ENCODE results near the gene INSYN2B. TPM values are rescaled to one million over a fixed set of nuclear protein-coding genes. Genes with fewer than 3 reads are reported as not detected.

Gene INSYN2B
- polyA plus RNA-seq, 1 experiment: 2.0 TPM

DNA sequence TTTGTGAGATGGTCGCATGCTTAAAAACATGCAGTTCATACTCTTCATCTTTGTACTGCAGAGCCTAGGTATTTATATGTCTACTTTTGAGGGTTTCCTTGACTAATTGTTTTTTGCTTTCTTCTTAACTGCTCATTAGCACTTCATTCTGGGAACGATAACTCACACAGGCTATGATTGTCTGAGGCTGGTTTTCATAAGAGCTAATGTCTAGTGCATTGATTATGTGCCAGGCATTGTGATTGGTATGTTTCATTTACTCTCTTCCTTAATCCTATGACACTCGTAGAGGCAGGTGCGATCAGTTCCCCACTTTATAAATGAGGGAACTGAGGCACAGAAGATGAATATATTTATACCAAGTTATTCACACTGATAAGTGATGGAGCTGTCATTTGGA lies 93.6 kb downstream of the INSYN2B start:
- ChIA-PET POLR2A (no interaction called here), CTCF (interaction anchor here (0.8 kb wide), 1 partner anchor 10 kb away, joined by 4 read pairs; no protein-coding TSS in a partner anchor)
- DNase-seq (ENCODE audit: low read depth): no peak
- Histone ChIP-seq H3K27me3 (ENCODE audit: control insufficient read depth, insufficient read depth, low read length) (no peaks in the 10 kb centered on the region), H3K36me3 (ENCODE audit: control insufficient read depth, insufficient read depth, low read length) (no peaks in the 10 kb centered on the region), H3K4me3 (ENCODE audit: low read depth, low read length) (no peak overlapping the region)
- TF ChIP-seq, protein P1, sequence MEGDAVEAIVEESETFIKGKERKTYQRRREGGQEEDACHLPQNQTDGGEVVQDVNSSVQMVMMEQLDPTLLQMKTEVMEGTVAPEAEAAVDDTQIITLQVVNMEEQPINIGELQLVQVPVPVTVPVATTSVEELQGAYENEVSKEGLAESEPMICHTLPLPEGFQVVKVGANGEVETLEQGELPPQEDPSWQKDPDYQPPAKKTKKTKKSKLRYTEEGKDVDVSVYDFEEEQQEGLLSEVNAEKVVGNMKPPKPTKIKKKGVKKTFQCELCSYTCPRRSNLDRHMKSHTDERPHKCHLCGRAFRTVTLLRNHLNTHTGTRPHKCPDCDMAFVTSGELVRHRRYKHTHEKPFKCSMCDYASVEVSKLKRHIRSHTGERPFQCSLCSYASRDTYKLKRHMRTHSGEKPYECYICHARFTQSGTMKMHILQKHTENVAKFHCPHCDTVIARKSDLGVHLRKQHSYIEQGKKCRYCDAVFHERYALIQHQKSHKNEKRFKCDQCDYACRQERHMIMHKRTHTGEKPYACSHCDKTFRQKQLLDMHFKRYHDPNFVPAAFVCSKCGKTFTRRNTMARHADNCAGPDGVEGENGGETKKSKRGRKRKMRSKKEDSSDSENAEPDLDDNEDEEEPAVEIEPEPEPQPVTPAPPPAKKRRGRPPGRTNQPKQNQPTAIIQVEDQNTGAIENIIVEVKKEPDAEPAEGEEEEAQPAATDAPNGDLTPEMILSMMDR (IDR thresholded peaks at IDR 0.05; ENCODE audit: insufficient read depth, low read depth, low read length): no peak

DNA sequence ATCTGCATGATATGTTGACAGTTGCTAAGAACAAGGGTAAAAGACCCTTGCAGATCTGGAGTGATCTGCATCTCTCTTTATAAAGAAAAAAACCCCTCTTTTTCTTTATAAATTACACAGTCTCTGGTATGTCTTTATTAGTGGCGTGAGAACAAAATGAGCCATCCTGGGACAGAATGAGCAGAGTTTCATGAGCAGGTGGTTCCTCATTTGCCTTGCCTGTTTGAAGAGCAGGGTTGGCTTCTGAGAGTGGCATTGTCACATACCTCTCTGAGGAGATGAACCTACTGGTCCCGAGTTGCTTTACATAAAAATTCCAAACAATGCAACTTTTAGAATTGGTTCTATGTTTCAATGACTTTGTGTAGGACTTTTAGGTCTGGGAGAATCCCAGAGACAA lies 94.3 kb downstream of the INSYN2B start:
- TF ChIP-seq, protein P1 (IDR thresholded peaks at IDR 0.05; ENCODE audit: insufficient read depth, low read depth, low read length): no peak
- ChIA-PET CTCF (no interaction called here), POLR2A (no interaction called here)
- no peak for DNase-seq (ENCODE audit: low read depth)
- no peaks in the 10 kb centered on the region for H3K27me3 ChIP-seq (ENCODE audit: control insufficient read depth, insufficient read depth, low read length)
- H3K36me3 ChIP-seq (ENCODE audit: control insufficient read depth, insufficient read depth, low read length): no peaks in the 10 kb centered on the region
- H3K4me3 ChIP-seq (ENCODE audit: low read depth, low read length): no peak overlapping the region

- H3K36me3 ChIP-seq (ENCODE audit: control insufficient read depth, insufficient read depth, low read length): no peaks in the 10 kb centered on the region
- DNase-seq (ENCODE audit: low read depth): no peak
- H3K4me3 ChIP-seq (ENCODE audit: low read depth, low read length): no peak overlapping the region
- no peaks in the 10 kb centered on the region for H3K27me3 ChIP-seq (ENCODE audit: control insufficient read depth, insufficient read depth, low read length)
- ChIA-PET CTCF (no interaction called here), POLR2A (no interaction called here)
- TF ChIP-seq, protein P1 (IDR thresholded peaks at IDR 0.05; ENCODE audit: insufficient read depth, low read depth, low read length): no peak
These were observed 98.5 kb downstream of the INSYN2B start for GRCh38 chr5:169881702-169882303.

- no peak for DNase-seq (ENCODE audit: low read depth)
- CTCF ChIA-PET: no interaction called here
- TF ChIP-seq, protein P1 (IDR thresholded peaks at IDR 0.05; ENCODE audit: insufficient read depth, low read depth, low read length): no peak
- H3K36me3 ChIP-seq (ENCODE audit: control insufficient read depth, insufficient read depth, low read length): no peaks in the 10 kb centered on the region
- no peak overlapping the region for H3K4me3 ChIP-seq (ENCODE audit: low read depth, low read length)
- H3K27me3 ChIP-seq (ENCODE audit: control insufficient read depth, insufficient read depth, low read length): no peaks in the 10 kb centered on the region
- POLR2A ChIA-PET: no interaction called here
These were observed 99.5 kb downstream of the INSYN2B start for GRCh38 chr5:169880785-169881184.

- Histone ChIP-seq H3K4me3 (ENCODE audit: low read depth, low read length) (no peak overlapping the region), H3K36me3 (ENCODE audit: control insufficient read depth, insufficient read depth, low read length) (no peaks in the 10 kb centered on the region), H3K27me3 (ENCODE audit: control insufficient read depth, insufficient read depth, low read length) (no peaks in the 10 kb centered on the region)
- POLR2A ChIA-PET: no interaction called here
- TF ChIP-seq, protein P1 (IDR thresholded peaks at IDR 0.05; ENCODE audit: insufficient read depth, low read depth, low read length): no peak
- CTCF ChIA-PET: no interaction called here
- DNase-seq (ENCODE audit: low read depth): no peak
These were observed 100.2 kb downstream of the INSYN2B start for GRCh38 chr5:169880012-169880663.

Measured in BJ (cell line).